ENCODE data around the gene ZNF14. TPM values are rescaled to one million over a fixed set of nuclear protein-coding genes. Genes with fewer than 3 reads are reported as not detected.

The ZNF14 gene
- total and polyA plus RNA-seq, 9 of the 15 experiments (the other 6 are each of a cell fraction or from before 2014, with no cell fraction given), result 1.9 to 7.0 (median 4.0) TPM

DNA sequence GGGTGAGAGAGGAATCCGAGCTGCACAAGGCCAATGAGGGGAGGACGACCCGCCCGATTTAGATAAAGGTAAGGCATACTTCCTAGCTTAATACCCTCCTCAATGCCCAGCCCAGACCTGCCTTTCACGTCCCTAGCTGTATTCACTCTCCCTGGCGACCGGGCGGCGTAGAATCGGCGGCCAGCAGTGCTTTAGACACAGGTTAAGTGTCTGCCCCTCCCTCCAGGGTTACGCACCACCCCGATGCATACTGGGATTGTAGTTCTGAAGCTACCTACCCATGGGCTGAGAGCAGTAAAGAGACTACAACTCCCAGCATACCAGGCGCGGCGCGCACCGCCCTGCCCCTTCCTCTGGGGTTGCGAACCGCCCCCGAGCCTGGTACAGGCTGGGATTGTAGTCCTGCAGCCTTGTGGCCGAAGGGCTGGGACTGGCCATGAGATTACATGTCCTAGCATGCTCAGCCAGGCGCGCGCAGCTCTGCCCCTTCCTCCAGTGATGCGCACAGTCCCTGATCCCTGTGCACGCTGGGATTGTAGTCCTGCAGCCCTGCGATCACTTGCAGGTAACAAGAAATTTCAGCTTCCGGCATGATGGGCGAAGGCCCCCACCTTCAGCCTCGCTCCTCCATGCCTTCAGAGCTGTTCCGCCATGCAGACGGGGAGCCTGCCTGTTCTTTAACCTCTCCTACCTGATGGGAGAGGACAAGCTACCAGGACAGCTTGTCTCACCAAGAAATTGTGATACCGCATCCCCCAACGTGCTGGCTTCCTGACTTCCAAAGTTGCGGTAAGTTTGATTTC lies 43.5 kb upstream of the ZNF14 start (continued):
- TF ChIP-seq XRCC3 (IDR thresholded peaks at IDR 0.05) (no peak), MAZ (CRISPR knock-in tag; conservative IDR thresholded peaks at IDR 0.05 in 1 of 2, IDR thresholded peaks at IDR 0.05 in 1 of 2) (peak; percentile 96 to 97), ZNF668 (CRISPR knock-in tag; IDR thresholded peaks at IDR 0.05) (no peak), ZNF263 (CRISPR knock-in tag; IDR thresholded peaks at IDR 0.05; ENCODE audit: borderline replicate concordance) (peak; percentile 18; the same call in 1 of the 2 replicates), ZNF133 (CRISPR knock-in tag; IDR thresholded peaks at IDR 0.05) (no peak), FOXK1 (CRISPR knock-in tag; IDR thresholded peaks at IDR 0.05; ENCODE audit: borderline replicate concordance) (no peak), EWSR1 (IDR thresholded peaks at IDR 0.05; ENCODE audit: borderline replicate concordance, low read depth, partially characterized antibody) (no peak), HDAC6 (IDR thresholded peaks at IDR 0.05; ENCODE audit: low read depth, low read length) (no peak), DMBX1 (CRISPR knock-in tag; IDR thresholded peaks at IDR 0.05; ENCODE audit: borderline replicate concordance) (no peak; the same call in 1 of the 2 replicates), ZNF830 (CRISPR knock-in tag; IDR thresholded peaks at IDR 0.05) (no peak), EP300 (IDR thresholded peaks at IDR 0.05; ENCODE audit: low read length) (no peak), ZNF780A (CRISPR knock-in tag; IDR thresholded peaks at IDR 0.05) (no peak)
- TF ChIP-seq, protein P1, sequence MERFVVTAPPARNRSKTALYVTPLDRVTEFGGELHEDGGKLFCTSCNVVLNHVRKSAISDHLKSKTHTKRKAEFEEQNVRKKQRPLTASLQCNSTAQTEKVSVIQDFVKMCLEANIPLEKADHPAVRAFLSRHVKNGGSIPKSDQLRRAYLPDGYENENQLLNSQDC (CRISPR knock-in tag; IDR thresholded peaks at IDR 0.05), result no peak
- TF ChIP-seq, protein P2, sequence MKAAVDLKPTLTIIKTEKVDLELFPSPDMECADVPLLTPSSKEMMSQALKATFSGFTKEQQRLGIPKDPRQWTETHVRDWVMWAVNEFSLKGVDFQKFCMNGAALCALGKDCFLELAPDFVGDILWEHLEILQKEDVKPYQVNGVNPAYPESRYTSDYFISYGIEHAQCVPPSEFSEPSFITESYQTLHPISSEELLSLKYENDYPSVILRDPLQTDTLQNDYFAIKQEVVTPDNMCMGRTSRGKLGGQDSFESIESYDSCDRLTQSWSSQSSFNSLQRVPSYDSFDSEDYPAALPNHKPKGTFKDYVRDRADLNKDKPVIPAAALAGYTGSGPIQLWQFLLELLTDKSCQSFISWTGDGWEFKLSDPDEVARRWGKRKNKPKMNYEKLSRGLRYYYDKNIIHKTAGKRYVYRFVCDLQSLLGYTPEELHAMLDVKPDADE (conservative IDR thresholded peaks at IDR 0.05; ENCODE audit: control insufficient read depth, low read depth, low read length), result peak; percentile 94
- TF ChIP-seq, protein P3, sequence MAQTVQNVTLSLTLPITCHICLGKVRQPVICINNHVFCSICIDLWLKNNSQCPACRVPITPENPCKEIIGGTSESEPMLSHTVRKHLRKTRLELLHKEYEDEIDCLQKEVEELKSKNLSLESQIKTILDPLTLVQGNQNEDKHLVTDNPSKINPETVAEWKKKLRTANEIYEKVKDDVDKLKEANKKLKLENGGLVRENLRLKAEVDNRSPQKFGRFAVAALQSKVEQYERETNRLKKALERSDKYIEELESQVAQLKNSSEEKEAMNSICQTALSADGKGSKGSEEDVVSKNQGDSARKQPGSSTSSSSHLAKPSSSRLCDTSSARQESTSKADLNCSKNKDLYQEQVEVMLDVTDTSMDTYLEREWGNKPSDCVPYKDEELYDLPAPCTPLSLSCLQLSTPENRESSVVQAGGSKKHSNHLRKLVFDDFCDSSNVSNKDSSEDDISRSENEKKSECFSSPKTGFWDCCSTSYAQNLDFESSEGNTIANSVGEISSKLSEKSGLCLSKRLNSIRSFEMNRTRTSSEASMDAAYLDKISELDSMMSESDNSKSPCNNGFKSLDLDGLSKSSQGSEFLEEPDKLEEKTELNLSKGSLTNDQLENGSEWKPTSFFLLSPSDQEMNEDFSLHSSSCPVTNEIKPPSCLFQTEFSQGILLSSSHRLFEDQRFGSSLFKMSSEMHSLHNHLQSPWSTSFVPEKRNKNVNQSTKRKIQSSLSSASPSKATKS (CRISPR knock-in tag; IDR thresholded peaks at IDR 0.05), result no peak
- TF ChIP-seq, protein P4, sequence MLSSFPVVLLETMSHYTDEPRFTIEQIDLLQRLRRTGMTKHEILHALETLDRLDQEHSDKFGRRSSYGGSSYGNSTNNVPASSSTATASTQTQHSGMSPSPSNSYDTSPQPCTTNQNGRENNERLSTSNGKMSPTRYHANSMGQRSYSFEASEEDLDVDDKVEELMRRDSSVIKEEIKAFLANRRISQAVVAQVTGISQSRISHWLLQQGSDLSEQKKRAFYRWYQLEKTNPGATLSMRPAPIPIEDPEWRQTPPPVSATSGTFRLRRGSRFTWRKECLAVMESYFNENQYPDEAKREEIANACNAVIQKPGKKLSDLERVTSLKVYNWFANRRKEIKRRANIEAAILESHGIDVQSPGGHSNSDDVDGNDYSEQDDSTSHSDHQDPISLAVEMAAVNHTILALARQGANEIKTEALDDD (IDR thresholded peaks at IDR 0.05), result no peak
- TF ChIP-seq, protein P5, sequence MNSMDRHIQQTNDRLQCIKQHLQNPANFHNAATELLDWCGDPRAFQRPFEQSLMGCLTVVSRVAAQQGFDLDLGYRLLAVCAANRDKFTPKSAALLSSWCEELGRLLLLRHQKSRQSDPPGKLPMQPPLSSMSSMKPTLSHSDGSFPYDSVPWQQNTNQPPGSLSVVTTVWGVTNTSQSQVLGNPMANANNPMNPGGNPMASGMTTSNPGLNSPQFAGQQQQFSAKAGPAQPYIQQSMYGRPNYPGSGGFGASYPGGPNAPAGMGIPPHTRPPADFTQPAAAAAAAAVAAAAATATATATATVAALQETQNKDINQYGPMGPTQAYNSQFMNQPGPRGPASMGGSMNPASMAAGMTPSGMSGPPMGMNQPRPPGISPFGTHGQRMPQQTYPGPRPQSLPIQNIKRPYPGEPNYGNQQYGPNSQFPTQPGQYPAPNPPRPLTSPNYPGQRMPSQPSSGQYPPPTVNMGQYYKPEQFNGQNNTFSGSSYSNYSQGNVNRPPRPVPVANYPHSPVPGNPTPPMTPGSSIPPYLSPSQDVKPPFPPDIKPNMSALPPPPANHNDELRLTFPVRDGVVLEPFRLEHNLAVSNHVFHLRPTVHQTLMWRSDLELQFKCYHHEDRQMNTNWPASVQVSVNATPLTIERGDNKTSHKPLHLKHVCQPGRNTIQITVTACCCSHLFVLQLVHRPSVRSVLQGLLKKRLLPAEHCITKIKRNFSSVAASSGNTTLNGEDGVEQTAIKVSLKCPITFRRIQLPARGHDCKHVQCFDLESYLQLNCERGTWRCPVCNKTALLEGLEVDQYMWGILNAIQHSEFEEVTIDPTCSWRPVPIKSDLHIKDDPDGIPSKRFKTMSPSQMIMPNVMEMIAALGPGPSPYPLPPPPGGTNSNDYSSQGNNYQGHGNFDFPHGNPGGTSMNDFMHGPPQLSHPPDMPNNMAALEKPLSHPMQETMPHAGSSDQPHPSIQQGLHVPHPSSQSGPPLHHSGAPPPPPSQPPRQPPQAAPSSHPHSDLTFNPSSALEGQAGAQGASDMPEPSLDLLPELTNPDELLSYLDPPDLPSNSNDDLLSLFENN (IDR thresholded peaks at IDR 0.05; ENCODE audit: low read depth in 2 of 2, low read length in 2 of 2), result peak in 1 of 2 experiments; percentile 21; a peak in 1 of 4 replicates
- TF ChIP-seq, protein P6, sequence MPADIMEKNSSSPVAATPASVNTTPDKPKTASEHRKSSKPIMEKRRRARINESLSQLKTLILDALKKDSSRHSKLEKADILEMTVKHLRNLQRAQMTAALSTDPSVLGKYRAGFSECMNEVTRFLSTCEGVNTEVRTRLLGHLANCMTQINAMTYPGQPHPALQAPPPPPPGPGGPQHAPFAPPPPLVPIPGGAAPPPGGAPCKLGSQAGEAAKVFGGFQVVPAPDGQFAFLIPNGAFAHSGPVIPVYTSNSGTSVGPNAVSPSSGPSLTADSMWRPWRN (IDR thresholded peaks at IDR 0.05; ENCODE audit: low read depth), result no peak

Measured in K562 (cell line).